GM06990 (cell line): ENCODE data around the gene HIVEP3.

ENCODE experiments used
- DNase-seq: peaks from one replicate; pipeline ENCODE4 v3.0.0-alpha.2; 2011; ENCODE audit not compliant: insufficient read length; ENCODE audit errors: extremely low read depth
- H3K27me3 ChIP-seq: replicated peaks from 2 replicates; pipeline ENCODE4 v1.6.0; 2011; ENCODE audit warnings: low read length; ENCODE audit not compliant: control insufficient read depth, insufficient read depth
- H3K36me3 ChIP-seq: 2 replicates; pipeline ENCODE4 v1.5.1; 2011; ENCODE audit warnings: low read length; ENCODE audit not compliant: control insufficient read depth, insufficient read depth
- H3K4me3 ChIP-seq: replicated peaks from 2 replicates; pipeline ENCODE4 v1.5.1; 2011; ENCODE audit warnings: low read depth, mild to moderate bottlenecking, control low read depth, low read length
- CTCF ChIP-seq: IDR thresholded peaks from 2 replicates; pipeline ENCODE4 v1.5.1; 2011; ENCODE audit warnings: low read length, control low read depth, mild to moderate bottlenecking, inconsistent platforms; ENCODE audit not compliant: insufficient read depth, poor library complexity, severe bottlenecking

HIVEP3 gene

GRCh38 chr1:41592451-41593125, 326.1 kb downstream of the HIVEP3 start:
- no peak for DNase-seq
- Histone ChIP-seq H3K27me3 (no peaks in the 10 kb centered on the region), H3K36me3 (no peaks in the 10 kb centered on the region), H3K4me3 (no peak overlapping the region)
- no peak for TF ChIP-seq CTCF

GRCh38 chr1:41591891-41592290, 326.8 kb downstream of the HIVEP3 start:
- Histone ChIP-seq H3K36me3 (no peaks in the 10 kb centered on the region), H3K27me3 (no peaks in the 10 kb centered on the region), H3K4me3 (no peak overlapping the region)
- TF ChIP-seq CTCF: no peak
- no peak for DNase-seq

- no peak for DNase-seq
- TF ChIP-seq CTCF: no peak
- Histone ChIP-seq H3K4me3 (no peak overlapping the region), H3K36me3 (no peaks in the 10 kb centered on the region), H3K27me3 (no peaks in the 10 kb centered on the region)
Measured at GRCh38 chr1:41590331-41590730, 328.4 kb downstream of the HIVEP3 start.

- Histone ChIP-seq H3K27me3 (no peaks in the 10 kb centered on the region), H3K36me3 (no peaks in the 10 kb centered on the region), H3K4me3 (no peak overlapping the region)
- no peak for DNase-seq
- TF ChIP-seq CTCF: no peak
Measured at GRCh38 chr1:41589395-41589794, 329.3 kb downstream of the HIVEP3 start.

- H3K4me3 ChIP-seq: no peak overlapping the region
- TF ChIP-seq CTCF: no peak
- H3K36me3 ChIP-seq: peaks cover 2% of the 10 kb centered on the region; the same call in 1 of the 2 replicates
- H3K27me3 ChIP-seq: no peaks in the 10 kb centered on the region
- no peak for DNase-seq
Measured at GRCh38 chr1:41588334-41588875, 330.3 kb downstream of the HIVEP3 start.

- peaks cover 2% of the 10 kb centered on the region; the same call in 1 of the 2 replicates for H3K36me3 ChIP-seq
- no peaks in the 10 kb centered on the region for H3K27me3 ChIP-seq
- no peak for TF ChIP-seq CTCF
- DNase-seq: no peak
- H3K4me3 ChIP-seq: no peak overlapping the region
Measured at GRCh38 chr1:41587791-41588190, 330.9 kb downstream of the HIVEP3 start.
